GM19452 (cell line): ENCODE results near the gene ZNF639.
A peak's percentile ranks its signal among the peaks of the same experiment; 100 is the strongest.
"Not testable (repeated sequence)": the region's sequence is repeated elsewhere in the genome, so short reads cannot be mapped to it uniquely, and the experiment has no call there.

Source experiments
- ATAC-seq: cut with Tn5 transposase; IDR thresholded peaks from one replicate; pipeline ENCODE4 v1.9.1; 2021; ENCODE audit not compliant: unreplicated experiment

ZNF639 gene

GRCh38 chr3:179322286-179323196 is at the start of gene ZNF639:
Gene ZNF639, plus strand, starts transcription at chr3:179323031. Its CDS starts 5,263 bp downstream, at chr3:179328294.
- ATAC-seq, result peak; percentile 76

DNA sequence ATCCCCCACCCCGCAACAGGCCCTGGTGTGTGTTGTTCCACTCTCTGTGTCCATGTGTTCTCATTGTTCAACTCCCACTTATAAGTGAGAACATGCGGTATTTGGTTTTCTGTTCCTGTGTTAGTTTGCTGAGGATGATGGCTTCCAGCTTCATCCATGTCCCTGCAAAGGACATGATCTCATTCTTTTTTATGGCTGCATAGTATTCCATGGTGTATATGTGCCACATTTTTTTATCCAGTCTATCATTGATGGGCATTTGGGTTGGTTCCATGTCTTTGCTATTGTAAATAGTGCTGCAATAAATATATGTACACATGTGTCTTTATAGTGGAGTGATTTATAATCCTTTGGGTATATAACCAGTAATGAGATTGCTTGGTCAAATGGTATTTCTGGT is 48.4 kb upstream of the ZNF639 start:
- ATAC-seq, result not testable (repeated sequence)

DNA sequence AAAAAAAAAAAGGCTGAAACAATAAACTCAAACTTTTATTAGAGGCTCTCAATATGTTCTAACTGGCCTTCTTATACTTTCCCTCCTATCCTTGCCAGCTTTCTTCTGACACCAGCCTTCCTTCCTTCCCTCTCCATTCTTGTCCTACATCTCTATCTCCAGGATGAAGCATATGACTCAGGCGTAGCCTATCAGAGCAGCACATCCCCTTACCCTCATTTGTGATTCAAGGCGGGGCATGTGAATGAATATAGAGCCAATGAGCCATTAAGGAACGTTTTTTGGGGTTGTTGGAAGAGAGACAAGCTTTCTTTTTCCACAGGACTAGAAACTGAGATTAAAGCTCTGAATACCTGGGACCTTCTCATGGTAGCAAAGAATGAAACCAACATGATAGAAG is 46.8 kb upstream of the ZNF639 start:
- no peak for ATAC-seq

DNA sequence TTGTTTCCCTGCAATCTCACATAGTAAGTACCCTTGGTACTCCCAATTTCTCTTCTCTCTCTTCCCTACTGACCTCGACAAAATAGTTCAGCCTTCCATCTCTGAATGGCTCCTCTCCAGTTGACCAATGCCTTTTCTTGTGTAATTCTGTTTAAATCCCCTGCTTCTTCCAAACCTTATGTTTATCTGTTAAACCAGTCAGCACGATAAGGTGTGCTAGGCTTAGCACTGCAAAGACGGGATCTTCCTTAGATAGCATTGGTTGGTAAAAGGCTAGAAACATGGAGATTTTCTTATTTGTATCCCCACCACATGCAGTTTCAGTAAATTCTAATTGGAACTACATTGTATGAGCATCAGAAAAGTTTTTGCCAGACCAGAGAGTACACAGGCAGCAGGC is 46.1 kb upstream of the ZNF639 start:
- no peak for ATAC-seq

DNA sequence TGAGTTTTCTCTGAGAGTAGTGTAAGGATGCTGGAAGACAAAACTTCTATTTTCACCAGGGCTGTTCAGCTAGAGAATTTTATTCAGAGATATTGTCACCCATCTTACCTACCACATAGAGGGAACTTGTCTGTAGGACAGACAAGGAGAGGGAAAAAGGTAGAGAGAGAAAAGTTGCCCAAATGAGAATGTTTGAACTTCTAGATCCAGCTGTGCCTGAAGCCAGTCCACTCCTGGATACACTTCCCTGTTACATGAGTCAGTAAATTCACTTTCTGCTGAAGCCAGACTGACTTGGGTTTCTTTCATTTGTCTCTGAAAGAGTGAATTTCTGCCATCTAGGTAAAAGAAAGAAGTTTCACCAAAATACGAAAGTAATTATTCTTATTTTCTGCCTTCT is 44.7 kb upstream of the ZNF639 start:
- ATAC-seq, result no peak

- no peak for ATAC-seq
Observed at GRCh38 chr3:179278932-179279693, 43.7 kb upstream of the ZNF639 start.

DNA sequence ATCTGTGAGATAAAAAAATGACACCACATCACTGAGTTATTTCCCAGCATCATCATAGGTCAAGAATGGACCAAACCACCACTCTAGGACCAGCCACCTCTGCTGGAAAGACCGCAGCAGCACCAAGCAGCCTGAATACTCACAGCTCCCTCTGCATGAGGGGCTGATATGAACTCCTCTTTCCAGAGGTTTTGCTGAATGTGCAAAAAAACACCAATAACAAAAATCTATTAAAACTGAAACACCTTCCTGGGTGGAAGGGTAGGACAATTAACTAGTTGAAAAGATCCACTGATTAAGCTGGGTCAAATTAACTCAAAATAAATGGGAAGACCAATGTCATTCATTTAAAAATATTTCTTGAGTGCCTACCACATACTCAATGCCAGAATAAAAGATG is 43.0 kb upstream of the ZNF639 start:
- no peak for ATAC-seq

GRCh38 chr3:179281825-179282224 is 41.0 kb upstream of the ZNF639 start:
- ATAC-seq, result no peak

DNA sequence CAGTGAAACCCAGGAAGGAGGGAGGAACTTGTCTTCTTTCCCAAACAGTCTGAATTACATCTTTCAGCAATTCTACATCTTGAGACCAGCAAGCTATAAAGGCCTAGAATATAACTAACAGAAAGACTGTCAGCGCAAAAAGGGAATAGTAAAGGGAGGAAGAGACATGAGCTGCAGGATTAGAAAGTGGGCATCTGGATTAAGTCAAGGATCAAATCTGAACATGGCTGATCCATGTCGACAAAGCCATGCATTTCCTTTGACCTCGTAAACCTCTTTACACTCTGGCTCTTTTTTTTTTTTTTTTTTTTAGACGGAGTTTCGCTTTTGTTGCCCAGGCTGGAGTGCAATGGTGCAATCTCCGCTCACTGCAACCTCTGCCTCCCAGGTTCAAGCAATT is 36.5 kb upstream of the ZNF639 start:
- no peak for ATAC-seq

DNA sequence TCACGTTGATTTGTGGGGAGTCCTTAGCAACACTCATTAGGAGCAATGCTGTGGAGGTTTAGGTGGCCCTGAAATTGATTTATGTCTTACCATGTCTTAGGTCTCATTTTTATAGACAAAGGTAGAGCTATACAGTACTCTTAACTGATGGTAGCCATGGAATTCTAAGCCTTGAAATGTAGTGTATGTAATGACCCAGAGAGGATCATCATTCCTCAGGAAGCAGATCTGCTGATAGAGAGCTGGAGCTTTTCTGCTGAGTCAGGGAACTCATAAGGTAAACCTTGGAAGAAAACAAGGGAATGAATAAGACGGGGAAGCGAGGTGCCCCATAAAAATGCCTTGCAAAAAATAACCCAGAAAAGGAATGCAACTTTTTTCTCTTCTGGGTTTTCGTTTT is 34.0 kb upstream of the ZNF639 start:
- ATAC-seq, result no peak

DNA sequence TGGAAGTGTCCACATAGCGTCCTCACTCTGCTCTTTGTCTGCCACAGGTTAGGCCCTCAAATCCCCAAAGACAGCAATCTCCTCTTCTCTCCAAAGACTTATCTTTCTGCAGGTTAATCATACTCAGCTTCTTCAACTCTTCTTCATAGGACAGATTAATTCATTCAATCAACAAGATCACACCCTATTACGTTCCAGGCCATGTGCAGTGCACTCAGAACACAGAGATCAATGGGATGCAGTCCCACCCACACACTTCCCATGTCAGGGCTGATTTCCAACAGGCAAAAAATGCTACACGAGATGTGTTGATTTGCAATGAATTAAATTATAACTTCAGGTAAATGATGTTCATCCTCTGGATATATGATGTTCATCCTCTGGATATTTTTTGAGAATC is 33.5 kb upstream of the ZNF639 start:
- ATAC-seq, result no peak

- ATAC-seq, result no peak
Observed at GRCh38 chr3:179292450-179292849, 30.4 kb upstream of the ZNF639 start.

GRCh38 chr3:179297971-179298725 is 24.7 kb upstream of the ZNF639 start:
- no peak for ATAC-seq

- ATAC-seq, result no peak
Observed at GRCh38 chr3:179299316-179299715, 23.5 kb upstream of the ZNF639 start.

GRCh38 chr3:179299999-179300613 is 22.7 kb upstream of the ZNF639 start:
- ATAC-seq, result no peak

DNA sequence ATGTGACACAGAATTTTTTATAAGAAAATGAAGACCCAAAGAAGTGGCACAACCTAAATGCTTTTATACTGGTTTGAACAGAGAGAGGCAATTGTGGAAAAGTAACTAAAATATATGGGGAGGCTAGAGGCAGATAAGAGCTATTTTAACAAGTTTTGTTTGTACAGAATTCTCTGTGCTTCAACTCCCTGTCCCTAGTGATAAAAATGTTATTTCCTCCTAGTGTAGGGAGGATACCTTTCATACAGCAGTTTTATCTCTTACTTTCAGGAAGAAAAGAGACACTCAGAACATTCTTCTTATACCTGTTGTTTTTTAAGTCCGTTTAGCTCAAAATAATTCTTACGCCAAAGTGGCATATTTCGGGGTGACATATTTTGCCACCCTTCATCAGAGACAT is 21.2 kb upstream of the ZNF639 start:
- ATAC-seq, result no peak

DNA sequence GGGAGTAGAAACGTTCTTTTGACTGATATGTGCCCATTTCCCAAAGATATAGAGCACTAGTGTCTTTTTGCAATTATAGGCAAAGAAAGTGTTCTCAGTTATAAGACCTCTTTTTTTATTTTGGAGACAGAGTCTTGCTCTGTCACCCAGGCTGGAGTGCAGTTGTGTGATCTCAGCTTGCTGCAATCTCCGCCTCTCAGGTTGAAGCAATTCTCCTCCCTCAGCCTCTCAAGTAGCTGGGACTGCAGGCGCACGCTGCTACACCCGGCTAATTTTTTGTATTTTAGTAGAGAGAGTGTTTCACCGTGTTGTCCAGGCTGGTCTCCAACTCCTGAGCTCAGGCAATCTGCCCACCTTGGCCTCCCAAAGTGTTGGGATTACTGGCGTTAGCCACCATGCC is 20.7 kb upstream of the ZNF639 start:
- no peak for ATAC-seq

DNA sequence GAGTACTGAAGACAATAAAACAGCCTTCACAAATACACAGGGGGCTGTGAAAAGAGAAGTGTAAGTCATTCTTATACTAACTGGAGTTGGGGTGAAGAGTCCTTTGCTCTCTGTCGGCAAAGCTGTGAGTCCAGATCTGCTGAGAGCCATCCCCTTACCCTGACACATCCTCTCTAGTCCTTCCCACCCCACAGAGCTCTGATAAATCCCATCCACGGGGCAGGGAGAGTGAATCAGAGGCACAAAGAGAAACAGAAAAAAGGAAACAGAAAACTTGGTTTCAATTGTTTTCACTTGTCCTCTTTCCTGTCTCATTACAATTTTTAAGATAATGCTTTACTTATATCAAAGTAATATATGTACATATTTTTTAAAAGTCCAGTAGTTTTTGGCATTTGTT is 18.2 kb upstream of the ZNF639 start:
- ATAC-seq, result no peak

GRCh38 chr3:179307362-179307761 is 15.5 kb upstream of the ZNF639 start:
- ATAC-seq, result not testable (repeated sequence)

GRCh38 chr3:179308001-179308400 is 14.8 kb upstream of the ZNF639 start:
- no peak for ATAC-seq
